ENCODE data around the gene SENP2. TPM values are rescaled to one million over a fixed set of nuclear protein-coding genes. Genes with fewer than 3 reads are reported as not detected.

The SENP2 gene
- total and polyA plus RNA-seq, 9 of the 15 experiments (the other 6 are each of a cell fraction or from before 2014, with no cell fraction given), result 11.8 to 67.1 (median 41.1) TPM

DNA sequence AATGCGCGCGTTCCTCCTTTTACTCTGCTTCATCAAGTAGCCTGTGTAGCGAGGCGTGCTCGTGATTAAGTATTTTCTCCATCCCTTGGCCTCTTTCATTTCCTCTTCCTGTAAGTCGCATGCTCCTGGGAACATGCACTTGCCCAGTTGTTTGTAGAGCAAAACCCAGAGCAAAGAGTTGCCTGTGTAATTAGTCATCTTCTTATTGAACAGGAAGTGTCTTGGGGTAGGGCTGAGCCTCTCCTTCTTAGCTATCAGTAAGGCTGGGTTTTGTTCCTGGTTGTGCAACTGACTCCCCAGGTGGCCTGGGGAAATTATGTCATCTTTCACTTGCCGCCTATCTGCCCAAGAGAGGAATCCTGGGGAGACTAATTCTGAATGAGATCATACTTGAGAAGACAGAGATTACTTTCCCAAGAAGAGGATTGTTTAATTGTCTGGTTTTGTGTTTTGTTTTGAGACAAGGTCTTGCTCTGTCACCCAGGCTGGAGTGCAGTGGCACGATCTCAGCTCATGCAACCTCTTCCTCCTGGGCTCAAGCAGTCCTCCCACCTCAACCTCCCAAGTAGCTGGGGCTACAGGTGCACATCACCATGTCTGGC, 48.6 kb upstream of the SENP2 start (continued):
- no peak for TF ChIP-seq RBFOX2 (IDR thresholded peaks at IDR 0.05; ENCODE audit: low read depth, low read length)
- no peak for TF ChIP-seq SRSF9 (IDR thresholded peaks at IDR 0.05; ENCODE audit: borderline replicate concordance, low read depth, low read length)
- no peak for TF ChIP-seq ZNF436 (CRISPR knock-in tag; IDR thresholded peaks at IDR 0.05)
- TF ChIP-seq, protein P1, sequence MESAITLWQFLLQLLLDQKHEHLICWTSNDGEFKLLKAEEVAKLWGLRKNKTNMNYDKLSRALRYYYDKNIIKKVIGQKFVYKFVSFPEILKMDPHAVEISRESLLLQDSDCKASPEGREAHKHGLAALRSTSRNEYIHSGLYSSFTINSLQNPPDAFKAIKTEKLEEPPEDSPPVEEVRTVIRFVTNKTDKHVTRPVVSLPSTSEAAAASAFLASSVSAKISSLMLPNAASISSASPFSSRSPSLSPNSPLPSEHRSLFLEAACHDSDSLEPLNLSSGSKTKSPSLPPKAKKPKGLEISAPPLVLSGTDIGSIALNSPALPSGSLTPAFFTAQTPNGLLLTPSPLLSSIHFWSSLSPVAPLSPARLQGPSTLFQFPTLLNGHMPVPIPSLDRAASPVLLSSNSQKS (CRISPR knock-in tag; IDR thresholded peaks at IDR 0.05), result no peak
- TF ChIP-seq CSDE1 (IDR thresholded peaks at IDR 0.05), result no peak
- TF ChIP-seq, protein P2, sequence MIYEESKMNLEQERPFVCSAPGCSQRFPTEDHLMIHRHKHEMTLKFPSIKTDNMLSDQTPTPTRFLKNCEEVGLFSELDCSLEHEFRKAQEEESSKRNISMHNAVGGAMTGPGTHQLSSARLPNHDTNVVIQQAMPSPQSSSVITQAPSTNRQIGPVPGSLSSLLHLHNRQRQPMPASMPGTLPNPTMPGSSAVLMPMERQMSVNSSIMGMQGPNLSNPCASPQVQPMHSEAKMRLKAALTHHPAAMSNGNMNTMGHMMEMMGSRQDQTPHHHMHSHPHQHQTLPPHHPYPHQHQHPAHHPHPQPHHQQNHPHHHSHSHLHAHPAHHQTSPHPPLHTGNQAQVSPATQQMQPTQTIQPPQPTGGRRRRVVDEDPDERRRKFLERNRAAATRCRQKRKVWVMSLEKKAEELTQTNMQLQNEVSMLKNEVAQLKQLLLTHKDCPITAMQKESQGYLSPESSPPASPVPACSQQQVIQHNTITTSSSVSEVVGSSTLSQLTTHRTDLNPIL (CRISPR knock-in tag; IDR thresholded peaks at IDR 0.05), result no peak
- no peak for TF ChIP-seq GTF2F1 (IDR thresholded peaks at IDR 0.05; ENCODE audit: low read depth, low read length)
- TF ChIP-seq, protein P3, sequence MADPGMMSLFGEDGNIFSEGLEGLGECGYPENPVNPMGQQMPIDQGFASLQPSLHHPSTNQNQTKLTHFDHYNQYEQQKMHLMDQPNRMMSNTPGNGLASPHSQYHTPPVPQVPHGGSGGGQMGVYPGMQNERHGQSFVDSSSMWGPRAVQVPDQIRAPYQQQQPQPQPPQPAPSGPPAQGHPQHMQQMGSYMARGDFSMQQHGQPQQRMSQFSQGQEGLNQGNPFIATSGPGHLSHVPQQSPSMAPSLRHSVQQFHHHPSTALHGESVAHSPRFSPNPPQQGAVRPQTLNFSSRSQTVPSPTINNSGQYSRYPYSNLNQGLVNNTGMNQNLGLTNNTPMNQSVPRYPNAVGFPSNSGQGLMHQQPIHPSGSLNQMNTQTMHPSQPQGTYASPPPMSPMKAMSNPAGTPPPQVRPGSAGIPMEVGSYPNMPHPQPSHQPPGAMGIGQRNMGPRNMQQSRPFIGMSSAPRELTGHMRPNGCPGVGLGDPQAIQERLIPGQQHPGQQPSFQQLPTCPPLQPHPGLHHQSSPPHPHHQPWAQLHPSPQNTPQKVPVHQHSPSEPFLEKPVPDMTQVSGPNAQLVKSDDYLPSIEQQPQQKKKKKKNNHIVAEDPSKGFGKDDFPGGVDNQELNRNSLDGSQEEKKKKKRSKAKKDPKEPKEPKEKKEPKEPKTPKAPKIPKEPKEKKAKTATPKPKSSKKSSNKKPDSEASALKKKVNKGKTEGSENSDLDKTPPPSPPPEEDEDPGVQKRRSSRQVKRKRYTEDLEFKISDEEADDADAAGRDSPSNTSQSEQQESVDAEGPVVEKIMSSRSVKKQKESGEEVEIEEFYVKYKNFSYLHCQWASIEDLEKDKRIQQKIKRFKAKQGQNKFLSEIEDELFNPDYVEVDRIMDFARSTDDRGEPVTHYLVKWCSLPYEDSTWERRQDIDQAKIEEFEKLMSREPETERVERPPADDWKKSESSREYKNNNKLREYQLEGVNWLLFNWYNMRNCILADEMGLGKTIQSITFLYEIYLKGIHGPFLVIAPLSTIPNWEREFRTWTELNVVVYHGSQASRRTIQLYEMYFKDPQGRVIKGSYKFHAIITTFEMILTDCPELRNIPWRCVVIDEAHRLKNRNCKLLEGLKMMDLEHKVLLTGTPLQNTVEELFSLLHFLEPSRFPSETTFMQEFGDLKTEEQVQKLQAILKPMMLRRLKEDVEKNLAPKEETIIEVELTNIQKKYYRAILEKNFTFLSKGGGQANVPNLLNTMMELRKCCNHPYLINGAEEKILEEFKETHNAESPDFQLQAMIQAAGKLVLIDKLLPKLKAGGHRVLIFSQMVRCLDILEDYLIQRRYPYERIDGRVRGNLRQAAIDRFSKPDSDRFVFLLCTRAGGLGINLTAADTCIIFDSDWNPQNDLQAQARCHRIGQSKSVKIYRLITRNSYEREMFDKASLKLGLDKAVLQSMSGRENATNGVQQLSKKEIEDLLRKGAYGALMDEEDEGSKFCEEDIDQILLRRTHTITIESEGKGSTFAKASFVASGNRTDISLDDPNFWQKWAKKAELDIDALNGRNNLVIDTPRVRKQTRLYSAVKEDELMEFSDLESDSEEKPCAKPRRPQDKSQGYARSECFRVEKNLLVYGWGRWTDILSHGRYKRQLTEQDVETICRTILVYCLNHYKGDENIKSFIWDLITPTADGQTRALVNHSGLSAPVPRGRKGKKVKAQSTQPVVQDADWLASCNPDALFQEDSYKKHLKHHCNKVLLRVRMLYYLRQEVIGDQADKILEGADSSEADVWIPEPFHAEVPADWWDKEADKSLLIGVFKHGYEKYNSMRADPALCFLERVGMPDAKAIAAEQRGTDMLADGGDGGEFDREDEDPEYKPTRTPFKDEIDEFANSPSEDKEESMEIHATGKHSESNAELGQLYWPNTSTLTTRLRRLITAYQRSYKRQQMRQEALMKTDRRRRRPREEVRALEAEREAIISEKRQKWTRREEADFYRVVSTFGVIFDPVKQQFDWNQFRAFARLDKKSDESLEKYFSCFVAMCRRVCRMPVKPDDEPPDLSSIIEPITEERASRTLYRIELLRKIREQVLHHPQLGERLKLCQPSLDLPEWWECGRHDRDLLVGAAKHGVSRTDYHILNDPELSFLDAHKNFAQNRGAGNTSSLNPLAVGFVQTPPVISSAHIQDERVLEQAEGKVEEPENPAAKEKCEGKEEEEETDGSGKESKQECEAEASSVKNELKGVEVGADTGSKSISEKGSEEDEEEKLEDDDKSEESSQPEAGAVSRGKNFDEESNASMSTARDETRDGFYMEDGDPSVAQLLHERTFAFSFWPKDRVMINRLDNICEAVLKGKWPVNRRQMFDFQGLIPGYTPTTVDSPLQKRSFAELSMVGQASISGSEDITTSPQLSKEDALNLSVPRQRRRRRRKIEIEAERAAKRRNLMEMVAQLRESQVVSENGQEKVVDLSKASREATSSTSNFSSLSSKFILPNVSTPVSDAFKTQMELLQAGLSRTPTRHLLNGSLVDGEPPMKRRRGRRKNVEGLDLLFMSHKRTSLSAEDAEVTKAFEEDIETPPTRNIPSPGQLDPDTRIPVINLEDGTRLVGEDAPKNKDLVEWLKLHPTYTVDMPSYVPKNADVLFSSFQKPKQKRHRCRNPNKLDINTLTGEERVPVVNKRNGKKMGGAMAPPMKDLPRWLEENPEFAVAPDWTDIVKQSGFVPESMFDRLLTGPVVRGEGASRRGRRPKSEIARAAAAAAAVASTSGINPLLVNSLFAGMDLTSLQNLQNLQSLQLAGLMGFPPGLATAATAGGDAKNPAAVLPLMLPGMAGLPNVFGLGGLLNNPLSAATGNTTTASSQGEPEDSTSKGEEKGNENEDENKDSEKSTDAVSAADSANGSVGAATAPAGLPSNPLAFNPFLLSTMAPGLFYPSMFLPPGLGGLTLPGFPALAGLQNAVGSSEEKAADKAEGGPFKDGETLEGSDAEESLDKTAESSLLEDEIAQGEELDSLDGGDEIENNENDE (IDR thresholded peaks at IDR 0.05; ENCODE audit: low read depth, low read length), result no peak
- TF ChIP-seq SAFB2 (IDR thresholded peaks at IDR 0.05; ENCODE audit: borderline replicate concordance, low read depth, low read length, severe bottlenecking), result no peak
- no peak for TF ChIP-seq ZZZ3 (IDR thresholded peaks at IDR 0.05)
- no peak for TF ChIP-seq IFI16 (CRISPR knock-in tag; IDR thresholded peaks at IDR 0.05)
- TF ChIP-seq ZNF146 (CRISPR knock-in tag; IDR thresholded peaks at IDR 0.05; ENCODE audit: unreplicated experiment), result no peak
- TF ChIP-seq, protein P4, sequence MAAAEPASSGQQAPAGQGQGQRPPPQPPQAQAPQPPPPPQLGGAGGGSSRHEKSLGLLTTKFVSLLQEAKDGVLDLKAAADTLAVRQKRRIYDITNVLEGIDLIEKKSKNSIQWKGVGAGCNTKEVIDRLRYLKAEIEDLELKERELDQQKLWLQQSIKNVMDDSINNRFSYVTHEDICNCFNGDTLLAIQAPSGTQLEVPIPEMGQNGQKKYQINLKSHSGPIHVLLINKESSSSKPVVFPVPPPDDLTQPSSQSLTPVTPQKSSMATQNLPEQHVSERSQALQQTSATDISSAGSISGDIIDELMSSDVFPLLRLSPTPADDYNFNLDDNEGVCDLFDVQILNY (CRISPR knock-in tag; IDR thresholded peaks at IDR 0.05), result no peak
